ENCODE data around the gene GIMAP1. TPM values are rescaled to one million over a fixed set of nuclear protein-coding genes. Genes with fewer than 3 reads are reported as not detected.

GIMAP1 gene
- total RNA-seq, 1 donor from 2014 or later: not detected

DNA sequence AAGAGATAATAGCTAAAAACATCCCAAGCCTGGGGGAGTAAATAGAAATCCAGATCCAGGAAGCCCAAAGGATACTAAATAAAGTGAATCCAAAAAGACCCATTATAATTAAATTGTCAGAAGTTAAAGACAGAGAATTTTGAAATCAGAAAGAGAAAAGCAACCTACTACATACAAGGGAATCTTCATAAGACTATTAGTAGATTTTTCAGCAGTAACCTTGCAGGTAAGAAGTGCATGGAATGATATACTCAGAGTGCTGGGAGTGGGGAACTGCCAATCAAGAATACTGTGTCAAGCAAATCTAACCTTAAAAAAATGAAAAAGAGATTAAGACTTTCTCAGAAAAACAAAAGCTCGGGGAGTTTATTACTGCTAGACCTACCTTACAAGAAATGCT, 13.2 kb upstream of the GIMAP1 start:
- TF ChIP-seq, protein P1, sequence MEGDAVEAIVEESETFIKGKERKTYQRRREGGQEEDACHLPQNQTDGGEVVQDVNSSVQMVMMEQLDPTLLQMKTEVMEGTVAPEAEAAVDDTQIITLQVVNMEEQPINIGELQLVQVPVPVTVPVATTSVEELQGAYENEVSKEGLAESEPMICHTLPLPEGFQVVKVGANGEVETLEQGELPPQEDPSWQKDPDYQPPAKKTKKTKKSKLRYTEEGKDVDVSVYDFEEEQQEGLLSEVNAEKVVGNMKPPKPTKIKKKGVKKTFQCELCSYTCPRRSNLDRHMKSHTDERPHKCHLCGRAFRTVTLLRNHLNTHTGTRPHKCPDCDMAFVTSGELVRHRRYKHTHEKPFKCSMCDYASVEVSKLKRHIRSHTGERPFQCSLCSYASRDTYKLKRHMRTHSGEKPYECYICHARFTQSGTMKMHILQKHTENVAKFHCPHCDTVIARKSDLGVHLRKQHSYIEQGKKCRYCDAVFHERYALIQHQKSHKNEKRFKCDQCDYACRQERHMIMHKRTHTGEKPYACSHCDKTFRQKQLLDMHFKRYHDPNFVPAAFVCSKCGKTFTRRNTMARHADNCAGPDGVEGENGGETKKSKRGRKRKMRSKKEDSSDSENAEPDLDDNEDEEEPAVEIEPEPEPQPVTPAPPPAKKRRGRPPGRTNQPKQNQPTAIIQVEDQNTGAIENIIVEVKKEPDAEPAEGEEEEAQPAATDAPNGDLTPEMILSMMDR (IDR thresholded peaks at IDR 0.05; ENCODE audit: partially characterized antibody, unreplicated experiment): no peak
- H3K4me1 Mint-ChIP-seq (ENCODE audit: low read depth, unreplicated experiment): no peaks in the 10 kb centered on the region
- no peak overlapping the region for H3K27ac Mint-ChIP-seq (ENCODE audit: unreplicated experiment)
- no peaks in the 10 kb centered on the region for H3K27me3 Mint-ChIP-seq (ENCODE audit: unreplicated experiment)
- peaks cover 9% of the 10 kb centered on the region for H3K9me3 Mint-ChIP-seq (ENCODE audit: unreplicated experiment)
- no peak for DNase-seq
- H3K4me3 Mint-ChIP-seq (ENCODE audit: unreplicated experiment): no peak overlapping the region
- no peaks in the 10 kb centered on the region for H3K36me3 Mint-ChIP-seq (ENCODE audit: unreplicated experiment)

GRCh38 chr7:150715293-150715692, 1.1 kb upstream of the GIMAP1 start:
- Mint-ChIP-seq H3K27me3 (ENCODE audit: unreplicated experiment) (peaks cover 4% of the 10 kb centered on the region), H3K27ac (ENCODE audit: unreplicated experiment) (no peak overlapping the region)
- no peak for DNase-seq

GRCh38 chr7:150715738-150716137, 675 bp upstream of the GIMAP1 start:
- no peaks in the 10 kb centered on the region for H3K36me3 Mint-ChIP-seq (ENCODE audit: unreplicated experiment)
- H3K27me3 Mint-ChIP-seq (ENCODE audit: unreplicated experiment): peaks cover 5% of the 10 kb centered on the region
- no peaks in the 10 kb centered on the region for H3K9me3 Mint-ChIP-seq (ENCODE audit: unreplicated experiment)
- no peaks in the 10 kb centered on the region for H3K4me1 Mint-ChIP-seq (ENCODE audit: low read depth, unreplicated experiment)
- H3K4me3 Mint-ChIP-seq (ENCODE audit: unreplicated experiment): no peak overlapping the region
- no peak for DNase-seq
- H3K27ac Mint-ChIP-seq (ENCODE audit: unreplicated experiment): no peak overlapping the region
- TF ChIP-seq, protein P1 (IDR thresholded peaks at IDR 0.05; ENCODE audit: partially characterized antibody, unreplicated experiment): no peak

More at GRCh38 chr7:150715293-150715692, 1.1 kb upstream of the GIMAP1 start:
- Mint-ChIP-seq H3K9me3 (ENCODE audit: unreplicated experiment) (no peaks in the 10 kb centered on the region), H3K4me3 (ENCODE audit: unreplicated experiment) (no peak overlapping the region), H3K4me1 (ENCODE audit: low read depth, unreplicated experiment) (no peaks in the 10 kb centered on the region), H3K36me3 (ENCODE audit: unreplicated experiment) (no peaks in the 10 kb centered on the region)
- TF ChIP-seq, protein P1 (IDR thresholded peaks at IDR 0.05; ENCODE audit: partially characterized antibody, unreplicated experiment): no peak

GRCh38 chr7:150716939-150717338, 526 bp downstream of the GIMAP1 start:
- no peaks in the 10 kb centered on the region for H3K4me1 Mint-ChIP-seq (ENCODE audit: low read depth, unreplicated experiment)
- no peak overlapping the region for H3K4me3 Mint-ChIP-seq (ENCODE audit: unreplicated experiment)
- TF ChIP-seq, protein P1 (IDR thresholded peaks at IDR 0.05; ENCODE audit: partially characterized antibody, unreplicated experiment): no peak
- DNase-seq: no peak
- no peaks in the 10 kb centered on the region for H3K9me3 Mint-ChIP-seq (ENCODE audit: unreplicated experiment)
- peaks cover 6% of the 10 kb centered on the region for H3K27me3 Mint-ChIP-seq (ENCODE audit: unreplicated experiment)
- H3K27ac Mint-ChIP-seq (ENCODE audit: unreplicated experiment): no peak overlapping the region
- H3K36me3 Mint-ChIP-seq (ENCODE audit: unreplicated experiment): no peaks in the 10 kb centered on the region

DNA sequence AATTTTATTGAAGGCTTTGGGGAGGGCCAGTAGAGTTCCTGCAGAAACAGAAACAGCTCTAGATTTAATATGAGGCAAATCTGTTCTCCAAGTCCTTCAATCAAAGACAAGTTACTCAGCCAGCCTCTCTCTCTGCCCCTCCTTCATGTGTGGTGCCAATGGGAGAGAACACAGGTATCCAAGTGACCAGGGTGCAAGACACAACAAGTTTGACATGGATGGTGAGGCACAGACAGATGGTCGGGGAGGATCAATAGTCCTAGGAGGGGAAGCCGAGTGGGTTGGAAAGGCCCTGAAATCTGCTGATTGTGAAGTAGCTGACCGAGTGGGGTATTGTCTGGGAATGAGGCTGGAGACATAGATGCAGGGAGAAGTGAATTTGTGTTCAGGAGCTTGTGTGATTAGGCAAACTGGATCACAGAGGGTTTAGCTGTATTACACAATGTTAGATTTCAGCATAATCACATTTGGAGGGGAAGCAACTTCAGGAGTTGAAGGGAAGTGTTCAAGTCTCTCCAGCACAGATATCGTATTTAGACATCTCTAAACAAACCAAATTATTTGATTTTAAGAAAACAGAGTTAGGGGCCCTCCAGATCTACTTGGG, 1.5 kb downstream of the GIMAP1 start:
- H3K4me3 Mint-ChIP-seq (ENCODE audit: unreplicated experiment): no peak overlapping the region

More for the DNA sequence above, 1.5 kb downstream of the GIMAP1 start:
- Mint-ChIP-seq H3K36me3 (ENCODE audit: unreplicated experiment) (no peaks in the 10 kb centered on the region), H3K4me1 (ENCODE audit: low read depth, unreplicated experiment) (no peaks in the 10 kb centered on the region), H3K27me3 (ENCODE audit: unreplicated experiment) (peaks cover 6% of the 10 kb centered on the region), H3K27ac (ENCODE audit: unreplicated experiment) (no peak overlapping the region), H3K9me3 (ENCODE audit: unreplicated experiment) (no peaks in the 10 kb centered on the region)
- DNase-seq: no peak
- TF ChIP-seq, protein P1 (IDR thresholded peaks at IDR 0.05; ENCODE audit: partially characterized antibody, unreplicated experiment): no peak
